ENCODE measurements around the gene PIP5K1B. TPM values are rescaled to one million over a fixed set of nuclear protein-coding genes. Genes with fewer than 3 reads are reported as not detected.

Gene PIP5K1B
- total and polyA plus RNA-seq, 4 donors, result 0.09 to 30.9 (median 0.29) TPM

- Histone ChIP-seq H3K4me3 (ENCODE audit: low read depth in 1 of 3, low read length in 3 of 3) (no peak overlapping the region), H3K27ac (ENCODE audit: low read depth in 1 of 2, low read length in 2 of 2) (no peak overlapping the region), H3K9me3 (ENCODE audit: control insufficient read depth in 4 of 4, low read length in 3 of 4) (no peaks in the 10 kb centered on the region), H3K36me3 (ENCODE audit: control insufficient read depth in 4 of 4, insufficient read depth in 3 of 4, low read depth in 1 of 4, low read length in 3 of 4) (no peaks in the 10 kb centered on the region), H3K27me3 (ENCODE audit: control insufficient read depth in 4 of 4, insufficient read depth in 4 of 4, low read length in 3 of 4) (no peaks in the 10 kb centered on the region), H3K9ac (ENCODE audit: low read depth in 1 of 2, low read length in 2 of 2) (no peak overlapping the region), H3K4me1 (ENCODE audit: control insufficient read depth in 4 of 4, insufficient read depth in 4 of 4, low read length in 3 of 4) (no peaks in the 10 kb centered on the region)
- TF ChIP-seq NR2F2 (IDR thresholded peaks at IDR 0.05), result no peak
- WGBS, result 71% methylated on average over 1 of the region's 1 CpG
- DNase-seq (ENCODE audit: low spot score), result no peak
Measured at GRCh38 chr9:68887232-68887631, 182.2 kb downstream of the PIP5K1B start.

- H3K36me3 ChIP-seq (ENCODE audit: control insufficient read depth in 4 of 4, insufficient read depth in 3 of 4, low read depth in 1 of 4, low read length in 3 of 4), result no peaks in the 10 kb centered on the region
Measured at GRCh38 chr9:68894502-68894901, 189.5 kb downstream of the PIP5K1B start.

More at GRCh38 chr9:68894502-68894901, 189.5 kb downstream of the PIP5K1B start:
- 52% methylated on average over 7 of the region's 7 CpGs for WGBS
- no peak for DNase-seq (ENCODE audit: low spot score)
- Histone ChIP-seq H3K4me1 (ENCODE audit: control insufficient read depth in 4 of 4, insufficient read depth in 4 of 4, low read length in 3 of 4) (peaks cover 0 to 2% (median 0%) of the 10 kb centered on the region in 4 donors), H3K27me3 (ENCODE audit: control insufficient read depth in 4 of 4, insufficient read depth in 4 of 4, low read length in 3 of 4) (no peaks in the 10 kb centered on the region), H3K27ac (ENCODE audit: low read depth in 1 of 2, low read length in 2 of 2) (no peak overlapping the region), H3K9ac (ENCODE audit: low read depth in 1 of 2, low read length in 2 of 2) (no peak overlapping the region), H3K4me3 (ENCODE audit: low read depth in 1 of 3, low read length in 3 of 3) (no peak overlapping the region), H3K9me3 (ENCODE audit: control insufficient read depth in 4 of 4, low read length in 3 of 4) (no peaks in the 10 kb centered on the region)
- no peak for TF ChIP-seq JUND (IDR thresholded peaks at IDR 0.05)
- TF ChIP-seq ATF3 (IDR thresholded peaks at IDR 0.05), result no peak
- TF ChIP-seq MAX (IDR thresholded peaks at IDR 0.05), result no peak
- TF ChIP-seq RXRA (IDR thresholded peaks at IDR 0.05), result no peak
- no peak for TF ChIP-seq ZBTB33 (IDR thresholded peaks at IDR 0.05)
- TF ChIP-seq YY1 (IDR thresholded peaks at IDR 0.05), result no peak
- TF ChIP-seq TAF1 (conservative IDR thresholded peaks at IDR 0.05), result no peak
- no peak for TF ChIP-seq FOXA2 (IDR thresholded peaks at IDR 0.05)
- TF ChIP-seq FOXA1 (IDR thresholded peaks at IDR 0.05), result no peak
- no peak for TF ChIP-seq HNF4A (conservative IDR thresholded peaks at IDR 0.05)
- TF ChIP-seq RAD21 (IDR thresholded peaks at IDR 0.05), result no peak
- TF ChIP-seq NR2F2 (IDR thresholded peaks at IDR 0.05), result no peak
- TF ChIP-seq CTCF (IDR thresholded peaks at IDR 0.05; ENCODE audit: low read depth, low read length, missing input control), result no peak
- no peak for TF ChIP-seq EGR1 (IDR thresholded peaks at IDR 0.05; ENCODE audit: low read depth in 2 of 2)
